HG03460 (cell line): ENCODE results near the gene GTSE1.

Experiments used
- ATAC-seq: cut with Tn5 transposase; IDR thresholded peaks from one replicate; pipeline ENCODE4 v1.9.1; 2021; ENCODE audit not compliant: unreplicated experiment

GTSE1 gene

DNA sequence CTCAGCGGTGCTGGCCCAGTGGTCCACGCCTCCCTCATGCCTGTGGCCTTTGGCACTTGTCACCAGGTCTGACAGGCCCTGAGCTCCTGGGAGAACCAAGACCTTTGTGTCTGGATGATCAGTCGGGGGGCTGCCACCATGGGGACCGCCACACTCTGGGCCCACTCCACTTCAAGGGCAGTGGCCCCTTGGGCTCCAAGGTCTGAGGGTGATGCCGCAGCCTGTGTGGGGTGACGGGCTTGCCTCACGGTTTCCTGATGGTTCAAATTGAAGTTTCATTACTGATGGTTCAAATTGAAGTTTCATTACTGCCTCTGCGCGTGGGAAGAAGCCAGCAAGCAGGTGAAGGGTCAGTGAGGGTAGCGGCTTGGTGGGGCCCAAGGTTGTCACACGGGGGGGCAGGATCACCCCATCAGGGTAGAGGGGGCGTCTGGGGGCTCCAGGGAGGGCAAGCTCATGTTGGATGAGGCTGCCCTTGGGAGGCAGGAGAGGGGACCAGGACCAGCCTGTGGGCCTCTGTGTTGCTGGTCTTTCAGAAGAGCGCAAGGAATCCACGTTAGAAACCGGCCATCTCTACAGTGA lies 66.4 kb downstream of the GTSE1 start:
- no peak for ATAC-seq

DNA sequence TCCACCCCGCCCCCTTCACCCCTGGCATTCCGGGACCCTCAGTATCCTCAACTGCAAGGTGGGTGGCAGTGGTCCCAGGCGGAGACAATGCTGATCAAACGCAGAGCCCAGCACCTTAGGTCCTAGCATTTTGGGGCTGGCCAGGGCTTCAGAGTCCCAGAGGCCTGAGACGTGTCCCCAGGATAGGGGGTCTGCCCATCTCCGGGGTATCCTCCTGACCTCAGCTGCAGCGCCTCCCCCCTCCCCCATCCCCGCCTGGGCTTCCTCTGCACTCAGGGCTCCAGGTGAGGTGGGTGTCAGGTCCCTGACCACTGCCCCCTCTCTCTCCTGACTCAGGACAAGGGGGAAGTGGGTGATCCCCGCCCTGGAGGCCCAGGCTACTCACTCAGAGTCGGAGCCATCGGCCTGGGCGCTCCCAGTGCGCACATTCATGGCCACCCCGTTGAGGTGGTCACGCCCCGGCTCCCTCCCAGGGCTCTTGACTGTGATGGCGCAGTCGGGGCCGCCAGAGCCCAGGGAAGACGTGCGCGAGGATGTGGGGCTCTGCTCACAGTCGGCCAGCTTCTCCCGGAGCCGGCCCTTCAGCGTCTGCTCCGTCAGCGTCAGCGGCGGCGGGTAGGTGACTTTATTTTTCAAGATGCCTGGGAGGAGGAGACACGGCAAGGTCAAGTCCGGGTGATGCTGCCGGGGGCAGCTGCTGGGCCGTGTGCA lies 67.1 kb downstream of the GTSE1 start:
- no peak for ATAC-seq

DNA sequence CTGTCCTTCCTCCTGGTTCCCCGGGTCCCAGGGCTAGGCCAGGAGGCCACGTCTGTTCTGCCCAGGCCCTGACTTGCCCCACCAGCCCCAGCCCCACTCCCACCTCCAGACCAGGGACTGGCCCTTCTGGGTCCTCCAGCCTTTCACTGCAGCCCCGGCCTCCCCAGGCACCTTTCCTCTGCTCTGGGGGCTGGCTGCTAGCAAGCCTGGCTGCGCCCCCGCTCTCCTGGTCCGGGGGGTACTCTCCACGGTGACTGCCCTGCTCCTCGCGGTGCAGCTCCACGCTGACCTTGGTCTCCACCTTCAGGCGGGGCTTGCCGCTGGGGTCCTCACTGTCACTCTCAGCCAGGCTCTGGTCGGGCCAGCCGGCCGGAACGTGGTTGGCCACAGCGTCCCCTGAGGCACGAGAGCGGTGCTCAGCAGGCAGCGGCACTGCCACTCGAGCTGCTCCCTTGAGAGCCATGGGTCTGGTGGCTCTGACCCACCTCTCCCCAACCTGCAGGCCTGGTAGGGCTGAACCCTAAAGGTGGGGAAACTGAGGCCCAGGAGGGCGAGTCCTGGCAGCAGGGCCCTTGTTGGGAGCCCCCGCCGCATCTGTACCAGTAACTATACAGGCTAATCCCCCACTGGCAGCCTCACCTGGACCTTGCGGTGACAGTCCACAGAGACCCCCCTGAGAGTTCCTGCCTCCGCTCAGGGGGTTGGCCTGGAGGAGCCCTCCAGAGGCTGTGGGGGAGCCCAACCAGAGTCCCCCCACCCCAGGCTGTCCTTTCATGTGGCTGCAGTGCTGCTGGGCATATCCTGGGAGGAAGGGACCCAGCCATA lies 67.9 kb downstream of the GTSE1 start:
- no peak for ATAC-seq

DNA sequence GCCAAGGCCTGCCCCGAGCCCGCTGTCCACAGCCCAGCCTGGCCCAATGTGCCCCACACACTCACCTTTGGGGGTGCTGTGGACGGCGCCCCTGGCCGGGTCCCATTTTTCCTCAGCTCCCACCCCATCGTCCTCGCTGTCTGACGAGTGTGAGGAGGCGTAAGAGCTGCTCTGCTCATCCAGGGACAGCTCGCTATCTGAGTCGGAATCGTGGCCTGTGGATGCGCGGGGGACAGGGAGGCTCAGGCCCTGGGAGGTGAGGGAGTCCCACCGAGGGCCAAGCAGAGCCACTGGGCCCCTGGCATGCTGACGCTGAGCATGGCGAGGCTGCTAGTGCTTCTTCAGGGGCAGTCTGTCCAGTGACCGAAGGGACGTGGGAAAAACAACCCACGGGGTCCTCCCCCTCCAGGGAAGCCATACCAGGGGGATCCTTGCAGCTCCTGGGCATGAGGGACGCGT lies 68.5 kb downstream of the GTSE1 start:
- no peak for ATAC-seq

DNA sequence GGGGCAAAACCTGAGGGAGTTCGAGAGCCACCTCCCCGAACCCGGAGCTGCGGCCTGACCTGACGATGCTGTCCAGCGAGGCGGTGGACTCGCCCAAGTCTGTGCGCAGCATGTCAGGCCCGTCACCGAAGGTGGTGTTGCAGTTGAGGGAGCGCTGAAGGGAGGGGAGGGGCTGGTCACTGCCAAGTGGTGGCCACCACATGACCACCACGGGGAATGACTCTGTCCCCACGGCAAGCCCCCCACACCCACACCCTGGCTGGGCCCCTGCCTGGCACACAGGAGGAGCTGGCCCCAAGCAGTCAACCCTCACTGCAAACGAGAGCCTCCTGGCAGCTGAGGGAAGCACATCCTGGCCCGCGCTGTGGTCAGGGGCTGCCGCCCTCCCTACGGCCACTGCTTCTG lies 69.7 kb downstream of the GTSE1 start:
- ATAC-seq, result no peak

DNA sequence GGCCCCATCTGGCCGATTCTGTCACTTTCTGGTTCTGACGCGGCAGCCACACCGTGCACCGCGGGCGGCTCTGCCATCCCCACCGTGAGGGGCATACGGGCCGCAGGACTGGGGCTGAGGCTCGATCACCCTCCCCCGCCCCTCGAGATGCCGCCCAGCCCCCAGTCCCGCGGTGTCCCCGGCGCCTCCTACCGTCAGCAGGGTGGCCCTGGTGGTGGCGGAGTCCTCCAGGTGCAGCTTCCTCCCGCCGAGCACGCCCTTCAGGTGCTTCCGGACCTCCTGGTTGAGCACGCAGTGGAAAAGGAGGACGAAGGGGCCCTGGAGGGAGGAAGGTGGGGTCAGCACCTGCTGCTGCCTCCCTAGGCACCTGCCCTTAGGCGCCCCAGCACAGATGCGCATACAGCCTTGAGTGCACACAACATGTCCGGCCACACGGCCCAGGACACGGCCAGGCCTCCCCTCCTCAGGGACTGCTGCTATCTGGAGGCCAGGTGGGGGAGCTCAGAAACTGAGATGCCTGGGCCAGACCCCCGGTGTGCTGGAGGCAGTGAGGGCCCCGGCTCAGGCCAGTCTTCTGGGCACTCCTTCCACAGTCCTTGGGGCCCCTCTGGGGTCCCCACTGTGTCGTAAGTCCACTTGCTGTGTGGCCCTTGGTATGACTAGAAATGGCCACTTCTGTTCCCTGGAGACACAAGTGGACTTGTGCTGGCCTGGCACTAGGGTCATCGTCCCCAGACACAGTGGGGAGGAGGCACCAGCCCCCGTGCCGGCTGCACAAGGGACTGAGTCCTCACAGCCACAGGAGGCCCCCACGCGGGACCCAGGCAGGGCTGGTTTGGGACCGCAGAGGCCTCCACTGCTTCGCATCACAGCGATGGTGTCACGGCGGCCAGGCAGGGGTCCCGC lies 70.4 kb downstream of the GTSE1 start:
- ATAC-seq, result no peak

DNA sequence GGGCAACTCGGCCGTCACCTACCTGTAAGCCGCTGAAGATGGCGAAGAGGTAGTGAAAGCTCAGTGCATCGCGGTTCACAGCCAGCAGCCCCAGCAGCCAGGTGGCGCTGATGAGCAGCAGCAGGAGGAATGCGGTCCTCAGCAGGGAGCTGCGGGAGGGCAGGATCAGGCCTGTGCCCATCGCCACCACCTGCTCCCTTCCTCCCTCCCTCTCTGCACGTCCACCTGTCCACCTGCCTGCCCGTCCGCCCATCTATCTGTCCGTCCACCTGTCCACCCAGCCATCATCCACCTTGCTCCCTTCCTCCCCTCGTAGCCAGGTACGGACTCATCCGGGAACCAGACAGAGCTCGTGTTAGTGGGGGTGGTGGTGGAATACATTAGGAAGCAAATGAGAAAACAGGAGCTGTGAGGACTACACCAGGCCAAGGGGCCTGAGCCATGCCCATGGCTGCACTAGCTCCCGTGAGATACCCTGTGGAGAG lies 71.1 kb downstream of the GTSE1 start:
- no peak for ATAC-seq

DNA sequence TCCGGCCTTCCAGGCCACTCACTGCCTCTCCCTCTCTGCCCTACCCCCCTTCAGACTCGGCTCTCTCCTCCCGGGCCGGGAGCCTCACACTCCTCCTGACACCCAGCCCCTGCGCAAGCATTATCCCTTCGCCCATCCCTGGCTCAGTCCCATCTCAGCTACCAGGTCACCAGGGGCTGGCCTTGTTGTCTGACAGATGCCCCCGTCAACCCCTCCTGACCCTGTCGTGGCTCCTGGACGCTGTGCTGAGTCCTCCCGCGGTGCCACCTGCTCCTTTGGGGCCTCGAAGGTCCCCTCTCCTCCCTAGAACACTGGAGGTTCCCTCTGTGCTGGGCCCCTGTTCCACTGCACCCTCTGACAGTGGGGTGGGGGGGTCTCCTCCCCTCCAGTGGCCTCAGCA lies 71.8 kb downstream of the GTSE1 start:
- ATAC-seq, result no peak

DNA sequence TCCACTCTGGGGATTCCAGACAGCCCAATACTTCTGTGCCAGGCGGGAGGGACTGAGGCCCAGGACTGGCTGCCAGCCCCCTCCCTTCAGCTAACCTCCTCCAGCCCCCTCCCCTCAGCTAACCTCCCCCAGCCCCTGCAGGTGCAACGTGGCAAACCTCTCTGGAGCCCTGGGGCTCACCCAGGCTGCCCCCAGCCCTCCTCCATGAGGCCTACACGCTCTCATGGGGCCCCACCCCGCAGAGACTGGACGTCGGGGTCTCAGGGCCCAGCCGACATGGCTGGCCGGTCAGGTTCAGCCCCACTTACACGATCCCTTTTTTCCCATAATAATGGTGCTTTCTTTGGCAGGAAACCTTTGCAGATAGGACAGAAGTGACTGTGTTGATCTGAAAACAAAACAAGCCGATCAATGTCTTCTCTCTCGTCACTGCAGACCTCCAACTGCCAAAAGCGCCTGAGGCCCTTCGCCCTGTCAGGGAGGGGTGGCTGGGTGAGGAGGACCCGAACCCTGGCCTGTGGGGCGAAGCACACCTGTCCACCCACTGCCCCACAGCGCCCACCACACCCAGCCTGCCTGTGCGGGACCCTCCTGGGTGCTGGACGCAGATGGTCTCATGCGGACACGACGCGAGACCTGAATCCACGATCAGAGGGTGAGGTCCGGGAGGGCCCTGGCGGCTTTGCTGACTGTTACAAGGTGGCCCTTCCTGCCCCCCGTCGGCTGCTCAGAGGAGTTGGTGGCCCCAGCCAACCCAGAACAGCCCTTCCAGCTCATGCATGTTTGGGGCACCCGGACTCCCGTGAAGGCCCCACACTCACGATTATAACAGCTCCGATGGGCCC lies 72.4 kb downstream of the GTSE1 start:
- no peak for ATAC-seq

DNA sequence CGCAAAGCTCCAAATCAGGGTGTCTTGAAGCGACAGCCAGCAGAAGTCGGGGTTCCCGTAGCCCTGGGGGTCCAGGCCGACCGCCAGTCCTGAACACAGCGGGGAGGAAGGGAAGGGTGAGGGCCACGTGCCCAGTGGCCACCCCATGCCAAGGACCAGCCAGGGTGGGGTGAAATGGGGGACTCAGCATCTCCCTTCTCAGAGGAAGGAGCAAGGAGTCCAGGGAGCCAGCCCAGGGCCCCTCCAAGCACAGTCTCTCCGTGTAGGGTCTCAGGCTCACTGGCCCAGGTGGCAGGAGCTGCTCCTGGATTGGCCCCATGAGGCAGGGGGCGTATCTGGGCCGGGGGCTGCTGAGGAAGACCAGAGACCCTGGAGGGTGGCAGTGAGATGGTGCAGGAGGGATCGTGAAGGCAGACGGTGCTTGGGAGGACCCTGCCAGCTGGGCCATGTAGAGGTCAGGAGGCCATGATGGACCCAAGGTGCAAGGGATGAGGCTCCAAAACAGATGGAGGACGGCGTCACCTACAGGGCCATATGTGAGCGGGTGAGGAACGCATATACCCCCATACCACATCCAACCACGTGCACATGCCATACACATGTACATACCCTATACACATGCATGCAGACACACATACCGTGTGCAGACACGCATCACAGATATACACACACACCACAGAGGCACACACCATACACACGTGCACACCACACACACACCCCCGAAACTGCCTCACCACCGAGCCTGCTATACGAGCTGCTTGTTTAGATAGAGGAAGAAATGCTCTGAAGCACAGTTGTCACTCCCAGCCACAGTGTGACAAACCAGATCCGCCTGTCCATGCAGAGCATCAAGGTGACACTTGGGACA lies 73.3 kb downstream of the GTSE1 start:
- no peak for ATAC-seq

DNA sequence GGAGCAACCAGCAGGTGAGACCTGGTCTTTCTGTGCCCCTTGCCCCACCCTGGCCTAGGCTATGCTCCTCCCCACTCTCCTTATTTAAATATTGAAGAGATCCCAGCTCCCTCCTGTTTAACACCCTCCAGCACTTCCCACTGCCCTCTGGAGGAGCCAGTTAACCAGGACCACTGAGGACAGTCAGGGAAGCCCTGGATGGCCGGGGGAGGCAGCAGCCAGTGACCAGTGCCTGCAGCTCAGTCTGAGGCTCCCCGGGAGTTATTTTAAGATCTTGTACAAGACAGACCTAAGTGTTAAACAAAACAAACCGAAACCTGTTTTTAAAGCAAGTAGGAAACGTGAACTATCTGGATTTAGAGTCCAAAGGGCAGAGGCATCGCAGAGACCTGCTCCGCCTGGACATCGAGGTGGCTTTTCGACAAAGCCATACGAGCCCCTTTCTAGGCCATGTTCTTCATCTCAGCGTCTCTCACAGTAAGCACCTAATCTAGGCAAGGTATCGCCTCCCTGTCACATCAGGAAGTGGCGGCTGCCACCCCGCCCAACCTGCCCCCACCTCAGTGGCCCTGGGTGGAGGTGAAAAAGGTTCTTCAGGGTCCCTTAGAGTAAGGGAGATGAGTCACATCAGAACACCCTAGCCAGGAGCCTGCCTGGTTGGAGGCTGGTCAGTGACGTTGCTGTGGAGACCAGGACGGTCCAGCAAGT lies 74.1 kb downstream of the GTSE1 start:
- no peak for ATAC-seq

DNA sequence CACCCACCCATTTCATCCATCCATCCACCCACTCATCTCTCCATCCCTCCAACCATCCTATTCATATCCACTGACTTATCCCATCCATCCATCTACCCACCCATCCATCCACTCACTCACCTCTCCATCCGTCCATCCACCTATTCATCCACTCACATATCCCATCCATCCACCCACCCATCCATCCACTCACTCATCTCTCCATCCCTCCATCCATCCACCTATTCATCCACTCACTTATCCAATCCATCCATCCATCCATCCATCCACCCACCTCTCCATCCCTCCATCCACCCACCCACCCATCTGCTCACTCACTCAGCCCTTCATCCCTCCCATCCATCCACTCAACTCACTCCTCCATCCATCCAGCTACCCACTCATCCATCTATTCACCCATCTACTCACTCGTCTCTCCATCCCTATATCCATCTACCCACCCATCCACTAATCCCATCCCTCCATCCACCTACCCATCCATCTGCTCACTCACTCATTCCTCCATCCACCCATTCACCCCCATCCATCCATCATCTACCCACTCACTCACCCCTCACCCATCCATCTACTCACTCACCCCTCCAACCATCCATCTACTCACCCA lies 75.1 kb downstream of the GTSE1 start:
- no peak for ATAC-seq

DNA sequence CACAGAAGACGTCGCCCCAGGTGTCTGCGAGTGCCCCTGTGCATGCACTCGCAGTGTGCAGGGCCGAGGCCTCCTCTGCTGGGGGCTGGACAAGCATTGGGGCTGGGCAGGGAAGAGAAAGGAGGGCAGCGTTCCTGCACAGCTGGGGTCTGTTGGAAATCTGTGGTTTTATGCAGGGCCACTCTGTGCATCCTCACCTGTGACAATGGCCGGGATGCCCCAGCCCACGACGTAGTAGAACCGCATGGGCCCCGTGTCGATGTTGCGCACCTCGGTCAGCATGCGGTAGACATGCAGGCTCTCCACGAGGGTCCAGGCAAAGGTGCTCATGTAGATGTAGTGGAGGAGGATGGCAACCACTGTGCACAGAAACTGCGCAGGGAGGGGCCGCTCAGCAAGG lies 76.0 kb downstream of the GTSE1 start:
- ATAC-seq, result no peak

DNA sequence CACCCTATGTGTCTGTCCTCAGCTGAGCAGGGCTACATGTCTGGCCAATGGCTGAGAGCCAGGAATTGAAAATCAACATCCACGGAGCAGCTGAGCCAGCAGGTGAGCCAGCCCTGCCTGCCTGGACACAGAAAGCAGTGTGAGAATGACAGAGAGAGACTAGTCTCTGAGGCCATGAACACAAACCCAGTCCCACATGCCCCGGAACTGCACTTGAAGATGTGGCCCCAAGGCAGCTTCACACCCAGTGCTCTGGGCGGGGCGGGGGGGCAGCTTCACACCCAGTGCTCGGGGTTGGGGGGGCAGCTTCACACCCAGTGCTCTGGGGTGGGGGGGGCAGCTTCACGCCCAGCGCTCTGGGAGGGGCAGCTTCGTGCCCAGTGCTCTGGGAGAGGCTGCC lies 76.5 kb downstream of the GTSE1 start:
- no peak for ATAC-seq

DNA sequence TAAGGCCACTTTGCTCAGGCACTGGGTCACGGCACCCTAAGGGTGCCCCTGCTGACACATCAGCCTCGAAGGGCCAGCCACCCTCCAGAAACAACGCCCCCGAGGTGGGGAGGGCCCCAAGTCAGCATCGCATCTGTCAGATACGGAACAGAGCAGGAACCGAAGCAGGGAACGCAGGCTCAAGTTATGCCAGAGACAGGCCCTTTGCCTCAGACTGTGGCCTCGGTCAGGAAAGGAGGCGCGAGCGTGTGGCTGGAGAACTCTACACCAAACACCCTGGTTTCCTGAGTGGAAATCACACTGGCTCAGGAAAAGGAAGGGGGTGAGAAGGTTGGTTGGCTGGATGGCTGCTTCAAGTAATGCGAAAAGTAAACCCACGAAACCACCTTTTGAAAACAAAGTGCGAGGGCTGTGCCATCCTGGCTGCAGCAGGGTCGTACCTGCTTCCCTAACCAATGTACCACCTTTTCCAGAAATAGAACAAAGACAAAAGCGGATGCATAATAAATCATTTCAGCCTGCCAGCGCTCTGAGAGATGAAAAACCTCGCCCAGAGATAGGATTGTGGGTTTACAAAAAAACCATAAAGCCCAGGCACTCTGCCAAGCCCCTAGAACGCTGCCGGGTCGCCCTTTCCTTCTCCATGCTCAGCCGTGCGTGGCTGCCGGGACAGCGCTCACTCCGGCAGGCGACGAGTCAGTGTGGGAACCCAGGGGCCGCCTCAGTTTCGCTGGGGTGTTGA lies 77.4 kb downstream of the GTSE1 start:
- no peak for ATAC-seq

DNA sequence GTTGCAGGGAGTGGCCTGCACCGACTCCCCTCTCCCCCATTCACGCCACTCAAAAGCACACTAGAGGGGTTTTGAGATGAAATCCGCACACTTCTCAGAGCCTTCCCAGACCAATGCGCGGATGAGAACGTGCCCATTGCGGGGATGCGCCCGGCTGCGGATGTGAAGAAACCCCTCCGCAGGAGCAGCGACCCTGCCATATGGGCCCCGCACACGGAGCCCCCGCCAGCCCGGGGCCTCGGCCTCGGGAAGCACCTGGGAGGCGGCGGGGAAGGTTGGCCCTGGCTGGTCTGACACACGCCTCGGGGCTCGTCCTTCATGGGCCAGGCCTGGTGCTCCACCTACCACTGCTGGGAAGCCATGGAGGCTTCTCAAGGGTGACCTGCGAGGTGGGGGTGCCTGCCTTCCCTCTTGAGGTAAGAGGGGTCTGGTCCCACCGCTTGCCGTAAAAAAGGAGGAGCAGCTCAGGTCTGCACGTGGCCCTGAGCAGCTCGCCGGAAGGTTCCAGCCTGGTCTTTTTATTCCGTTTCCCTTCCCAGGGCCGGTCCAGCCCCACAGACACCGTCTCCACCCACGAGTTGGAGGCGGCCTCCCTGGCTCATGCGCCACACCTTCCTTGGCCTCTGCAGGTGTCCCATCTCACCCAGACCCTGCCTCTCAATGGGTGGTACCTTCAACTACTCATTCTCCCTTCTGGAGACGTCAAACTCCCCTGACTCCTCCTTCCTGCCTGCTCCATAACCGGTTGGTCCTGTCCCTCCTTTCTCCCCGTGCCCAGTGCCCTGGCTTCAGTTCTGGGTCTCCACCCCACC lies 78.2 kb downstream of the GTSE1 start:
- no peak for ATAC-seq

DNA sequence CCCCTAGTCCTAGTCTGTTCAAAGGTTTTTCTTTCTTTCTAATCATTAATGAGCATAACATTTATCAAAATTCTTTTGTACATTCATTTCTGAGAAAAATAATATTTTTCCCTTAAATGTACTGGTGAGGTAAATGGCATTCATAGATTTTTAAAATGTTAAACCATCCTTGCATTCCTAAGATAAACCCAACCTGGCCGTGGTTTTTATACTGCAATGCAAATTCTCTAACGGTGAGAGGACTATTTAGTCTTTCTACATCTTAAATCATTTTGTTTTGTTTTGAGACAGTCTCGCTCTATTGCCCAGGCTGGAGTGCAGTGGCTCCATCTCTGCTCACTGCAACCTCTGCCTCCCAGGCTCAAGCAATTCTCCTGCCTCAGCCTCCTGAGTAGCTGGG lies 79.4 kb downstream of the GTSE1 start:
- no peak for ATAC-seq
